Glutamatergic neuron (in vitro differentiated cells): ENCODE data around the gene MYO1H. TPM values are rescaled to one million over a fixed set of nuclear protein-coding genes. Genes with fewer than 3 reads are reported as not detected.

Experiments used
- DNase-seq: peaks from one replicate; pipeline ENCODE4 v3.0.0; 2022
- H3K27ac Mint-ChIP-seq: one replicate; pipeline ENCODE4 v1.8.0; 2020; ENCODE audit warnings: mild to moderate bottlenecking, mixed read lengths, inconsistent platforms; ENCODE audit not compliant: unreplicated experiment
- H3K27me3 Mint-ChIP-seq: one replicate; pipeline ENCODE4 v1.8.0; 2020; ENCODE audit warnings: mild to moderate bottlenecking, moderate library complexity, mixed read lengths, inconsistent platforms; ENCODE audit not compliant: unreplicated experiment
- H3K36me3 Mint-ChIP-seq: one replicate; pipeline ENCODE4 v1.8.0; 2020; ENCODE audit warnings: mild to moderate bottlenecking, mixed read lengths, inconsistent platforms; ENCODE audit not compliant: unreplicated experiment
- H3K4me1 Mint-ChIP-seq: one replicate; pipeline ENCODE4 v1.8.0; 2020; ENCODE audit warnings: mild to moderate bottlenecking, low read depth, mixed read lengths, inconsistent platforms; ENCODE audit not compliant: unreplicated experiment
- H3K4me3 Mint-ChIP-seq: one replicate; pipeline ENCODE4 v1.8.0; 2020; ENCODE audit warnings: mild to moderate bottlenecking, mixed read lengths, inconsistent platforms; ENCODE audit not compliant: unreplicated experiment
- H3K9me3 Mint-ChIP-seq: one replicate; pipeline ENCODE4 v1.8.0; 2020; ENCODE audit warnings: mild to moderate bottlenecking, moderate library complexity, mixed read lengths, inconsistent platforms; ENCODE audit not compliant: unreplicated experiment
- total RNA-seq: library from RNA; stranded (reverse); fragmentation: NEBNext Ultra II Directional; extraction: Animal tissue kit (Norgen Biotek cat#: 25700); gene quantifications from one replicate; pipeline ENCODE4 v1.2.1, GENCODE V29; 2021; ENCODE audit not compliant: unreplicated experiment
- TF ChIP-seq, protein P1 (sequence below): fragments of 200-600 bp; sonication (generic); IDR thresholded peaks from one replicate; pipeline ENCODE4 v1.5.0; 2021; ENCODE audit not compliant: partially characterized antibody, unreplicated experiment

Gene MYO1H
- total RNA-seq, 1 donor from 2014 or later = 0.27 TPM

DNA sequence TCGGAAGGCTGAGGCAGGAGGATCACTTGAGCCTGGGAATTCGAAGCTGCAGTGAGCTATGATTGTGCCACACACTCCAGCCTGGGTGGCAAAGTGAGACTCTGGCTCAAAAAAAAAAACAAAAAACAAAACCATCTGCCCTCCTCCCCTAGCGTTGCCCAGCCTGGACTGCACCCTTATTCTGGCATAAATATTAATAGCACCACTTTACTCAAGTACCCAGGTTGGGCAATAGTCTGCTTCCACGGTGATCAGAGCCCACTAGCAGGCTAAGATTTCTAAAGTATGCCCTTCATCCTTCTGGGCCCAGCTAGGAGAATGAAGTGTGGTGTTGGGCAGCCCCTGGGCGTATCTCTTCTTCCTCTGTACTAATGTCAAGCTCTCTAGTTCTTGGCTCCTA, 96.1 kb downstream of the MYO1H start:
- DNase-seq = no peak
- no peaks in the 10 kb centered on the region for H3K9me3 Mint-ChIP-seq
- peaks cover 3% of the 10 kb centered on the region for H3K27me3 Mint-ChIP-seq
- no peak overlapping the region for H3K27ac Mint-ChIP-seq
- H3K4me3 Mint-ChIP-seq = no peak overlapping the region
- peaks cover 2% of the 10 kb centered on the region for H3K4me1 Mint-ChIP-seq
- TF ChIP-seq, protein P1, sequence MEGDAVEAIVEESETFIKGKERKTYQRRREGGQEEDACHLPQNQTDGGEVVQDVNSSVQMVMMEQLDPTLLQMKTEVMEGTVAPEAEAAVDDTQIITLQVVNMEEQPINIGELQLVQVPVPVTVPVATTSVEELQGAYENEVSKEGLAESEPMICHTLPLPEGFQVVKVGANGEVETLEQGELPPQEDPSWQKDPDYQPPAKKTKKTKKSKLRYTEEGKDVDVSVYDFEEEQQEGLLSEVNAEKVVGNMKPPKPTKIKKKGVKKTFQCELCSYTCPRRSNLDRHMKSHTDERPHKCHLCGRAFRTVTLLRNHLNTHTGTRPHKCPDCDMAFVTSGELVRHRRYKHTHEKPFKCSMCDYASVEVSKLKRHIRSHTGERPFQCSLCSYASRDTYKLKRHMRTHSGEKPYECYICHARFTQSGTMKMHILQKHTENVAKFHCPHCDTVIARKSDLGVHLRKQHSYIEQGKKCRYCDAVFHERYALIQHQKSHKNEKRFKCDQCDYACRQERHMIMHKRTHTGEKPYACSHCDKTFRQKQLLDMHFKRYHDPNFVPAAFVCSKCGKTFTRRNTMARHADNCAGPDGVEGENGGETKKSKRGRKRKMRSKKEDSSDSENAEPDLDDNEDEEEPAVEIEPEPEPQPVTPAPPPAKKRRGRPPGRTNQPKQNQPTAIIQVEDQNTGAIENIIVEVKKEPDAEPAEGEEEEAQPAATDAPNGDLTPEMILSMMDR = no peak
- no peaks in the 10 kb centered on the region for H3K36me3 Mint-ChIP-seq

DNA sequence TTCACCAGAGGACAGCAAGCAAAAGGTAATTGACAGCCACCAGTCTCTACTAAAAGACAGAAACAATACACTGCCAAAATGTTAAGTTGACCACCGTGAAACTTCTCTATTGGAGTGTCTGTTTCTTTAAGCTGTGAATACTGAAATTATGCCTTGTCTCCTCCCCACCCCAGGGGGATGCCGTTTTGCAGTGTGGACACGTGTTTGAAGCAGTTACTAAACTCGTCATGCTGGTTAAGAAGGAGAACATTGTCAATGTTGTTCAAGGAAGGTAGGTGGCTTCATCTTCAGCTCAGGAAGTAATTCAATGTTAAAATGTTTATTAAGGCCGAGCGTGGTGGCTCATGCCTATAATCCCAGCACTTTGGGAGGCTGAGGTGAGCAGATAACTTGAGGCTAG, 96.6 kb downstream of the MYO1H start:
- no peak overlapping the region for H3K4me3 Mint-ChIP-seq
- no peak overlapping the region for H3K27ac Mint-ChIP-seq
- DNase-seq = no peak
- H3K4me1 Mint-ChIP-seq = peaks cover 2% of the 10 kb centered on the region
- TF ChIP-seq, protein P1 = no peak
- H3K36me3 Mint-ChIP-seq = no peaks in the 10 kb centered on the region
- H3K9me3 Mint-ChIP-seq = no peaks in the 10 kb centered on the region
- H3K27me3 Mint-ChIP-seq = peaks cover 3% of the 10 kb centered on the region

DNA sequence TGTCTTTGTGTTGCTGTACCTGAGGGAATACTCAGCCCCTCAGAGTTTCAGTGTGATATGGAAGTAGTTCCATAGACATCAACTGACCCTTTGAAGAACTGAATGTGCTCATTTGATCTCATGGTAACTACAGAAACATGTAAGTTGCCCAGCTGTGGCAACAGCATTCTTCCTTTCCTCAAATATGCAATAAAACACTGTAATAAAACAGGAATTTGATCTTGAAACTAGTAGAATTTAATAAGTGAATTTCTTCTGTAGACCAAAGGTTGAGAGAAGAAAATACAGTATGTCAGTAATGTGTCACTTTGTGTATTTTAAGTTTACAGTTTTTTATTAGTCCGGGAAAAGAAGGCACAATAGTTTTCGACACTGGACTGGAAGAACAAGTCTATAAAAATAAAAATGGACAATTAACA, 97.5 kb downstream of the MYO1H start:
- no peak overlapping the region for H3K27ac Mint-ChIP-seq
- TF ChIP-seq, protein P1 = no peak

DNA sequence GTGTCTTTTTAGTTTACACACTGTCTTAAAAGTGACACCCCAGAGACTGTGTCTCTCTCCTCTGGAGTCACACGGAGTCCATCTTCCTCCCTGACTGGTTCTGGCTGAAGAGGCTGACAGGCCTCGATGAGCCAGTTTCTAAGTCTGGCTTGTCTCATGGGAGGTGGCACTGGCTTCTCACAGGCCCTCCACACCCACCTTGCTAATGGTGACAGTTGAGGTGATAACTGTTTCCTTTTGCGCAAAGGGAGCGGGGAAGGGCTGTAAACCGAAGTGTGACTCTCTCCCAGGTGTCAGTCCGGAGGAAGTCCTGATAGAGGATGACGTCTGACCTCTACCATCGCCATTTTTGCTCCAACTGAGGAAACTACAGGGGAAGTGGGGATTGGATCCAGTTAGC, 99.2 kb downstream of the MYO1H start:
- no peaks in the 10 kb centered on the region for H3K27me3 Mint-ChIP-seq
- no peak overlapping the region for H3K4me3 Mint-ChIP-seq
- DNase-seq = no peak
- no peaks in the 10 kb centered on the region for H3K36me3 Mint-ChIP-seq
- H3K9me3 Mint-ChIP-seq = no peaks in the 10 kb centered on the region
- H3K27ac Mint-ChIP-seq = no peak overlapping the region
- TF ChIP-seq, protein P1 = no peak
- H3K4me1 Mint-ChIP-seq = peaks cover 2% of the 10 kb centered on the region

More for the DNA sequence above, 97.5 kb downstream of the MYO1H start:
- Mint-ChIP-seq H3K36me3 (no peaks in the 10 kb centered on the region), H3K27me3 (peaks cover 2% of the 10 kb centered on the region), H3K4me1 (peaks cover 2% of the 10 kb centered on the region), H3K4me3 (no peak overlapping the region), H3K9me3 (no peaks in the 10 kb centered on the region)
- DNase-seq = no peak

DNA sequence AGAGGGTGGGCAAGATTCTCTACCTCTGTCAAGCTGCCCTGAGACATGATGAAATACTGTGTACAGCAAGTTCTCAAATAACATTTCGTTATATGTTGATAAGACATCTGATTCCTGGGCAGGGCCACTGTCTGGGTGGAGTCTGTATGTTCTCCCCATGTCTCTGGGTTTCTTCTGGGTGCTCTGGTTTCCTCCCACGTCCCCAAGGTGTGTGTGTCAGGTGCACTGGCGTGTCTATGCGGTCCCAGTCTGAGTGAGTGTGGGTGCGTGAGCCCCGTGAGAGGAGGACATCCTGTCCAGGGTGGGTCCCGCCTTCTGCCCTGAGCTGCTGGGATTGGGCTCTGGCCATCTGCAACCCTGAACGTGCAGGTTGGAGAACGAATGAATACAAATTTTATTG, 99.8 kb downstream of the MYO1H start:
- TF ChIP-seq, protein P1 = no peak
- no peaks in the 10 kb centered on the region for H3K9me3 Mint-ChIP-seq
- H3K4me3 Mint-ChIP-seq = no peak overlapping the region
- H3K27me3 Mint-ChIP-seq = no peaks in the 10 kb centered on the region
- peaks cover under 1% of the 10 kb centered on the region for H3K4me1 Mint-ChIP-seq
- no peak overlapping the region for H3K27ac Mint-ChIP-seq
- no peaks in the 10 kb centered on the region for H3K36me3 Mint-ChIP-seq
- DNase-seq = no peak
